BJ (cell line): ENCODE data around the gene LAMTOR5. TPM values are rescaled to one million over a fixed set of nuclear protein-coding genes. Genes with fewer than 3 reads are reported as not detected.
A peak's percentile ranks its signal among the peaks of the same experiment; 100 is the strongest.

ENCODE experiments used
- CTCF ChIA-PET: fragments of 350-600 bp; formaldehyde crosslinking; extraction: SDS; loops from one replicate; lab custom pipeline; 2021; ENCODE audit warnings: antibody characterized with exemption, inconsistent platforms; lab: Yijun Ruan, JAX
- POLR2A ChIA-PET: fragments of 300-600 bp; sonication (Branson Sonifier 250); formaldehyde crosslinking; extraction: SDS; loops from one replicate; lab custom pipeline; 2021; ENCODE audit warnings: antibody characterized with exemption; lab: Charles Lee
- DNase-seq: peaks from one replicate; pipeline ENCODE4 v3.0.0-alpha.2; 2011; ENCODE audit warnings: low read depth
- H3K27me3 ChIP-seq: 2 replicates; pipeline ENCODE4 v1.6.0; 2011; ENCODE audit warnings: low read length; ENCODE audit not compliant: control insufficient read depth, insufficient read depth
- H3K36me3 ChIP-seq: 2 replicates; pipeline ENCODE4 v1.5.1; 2011; ENCODE audit warnings: low read length; ENCODE audit not compliant: control insufficient read depth, insufficient read depth
- H3K4me3 ChIP-seq: 2 replicates; pipeline ENCODE4 v1.5.1; 2011; ENCODE audit warnings: low read depth, mild to moderate bottlenecking, control low read depth, low read length
- CTCF ChIP-seq: IDR thresholded peaks from 2 replicates; pipeline ENCODE4 v1.5.1; 2011; ENCODE audit warnings: low read depth, mild to moderate bottlenecking, control low read depth, inconsistent platforms, low read length, moderate library complexity; ENCODE audit not compliant: insufficient read depth
- polyA minus RNA-seq: library from RNA; depleted of rRNA, polyadenylated mRNA; stranded (reverse); fragments of >200 nt; gene quantifications from 2 replicates; pipeline ENCODE4 v1.2.3, GENCODE V29; 2011; rRNA and poly(A)+ RNA removed
- polyA plus RNA-seq: library from polyadenylated mRNA; depleted of rRNA; stranded (reverse); fragments of >200 nt; gene quantifications from 2 replicates; pipeline ENCODE4 v1.2.3, GENCODE V29; 2011; rRNA removed

Gene LAMTOR5
- polyA plus RNA-seq (236 and 261 TPM in 2 replicates), polyA minus RNA-seq (27.7 and 47.9 TPM in 2 replicates)

- peak; percentile 68 for DNase-seq
- ChIA-PET CTCF (interaction anchor here (0.9 to 12.8 kb wide), 13 partner anchors 10 to 207 kb away, joined by 3 to 296 read pairs (median 9); partner anchors contain the start of genes KCNC4, PROK1 and RBM15), POLR2A (no interaction called here)
- Histone ChIP-seq H3K36me3 (peaks cover 2% of the 10 kb centered on the region; the same call in 1 of the 2 replicates), H3K4me3 (peak within 1 kb of the TSS; percentile 99), H3K27me3 (no peaks in the 10 kb centered on the region)
- no peak for TF ChIP-seq CTCF
Observed at GRCh38 chr1:110407260-110408210, at the start of gene LAMTOR5. Gene LAMTOR5, minus strand, starts transcription at chr1:110407694. Its CDS starts 74 bp downstream, at chr1:110407620.

- DNase-seq, result no peak
- ChIA-PET POLR2A (no interaction called here), CTCF (interaction anchor here (0.9 to 19.5 kb wide), 4 partner anchors 22 to 251 kb away, joined by 4 to 331 read pairs (median 126); partner anchors contain the start of gene KCNC4)
- H3K36me3 ChIP-seq, result no peaks in the 10 kb centered on the region
- no peak overlapping the region for H3K4me3 ChIP-seq
- peaks cover 10% of the 10 kb centered on the region for H3K27me3 ChIP-seq
- TF ChIP-seq CTCF, result no peak
Observed at GRCh38 chr1:110457206-110457605, 49.7 kb upstream of the LAMTOR5 start.

- peaks cover 22% of the 10 kb centered on the region for H3K27me3 ChIP-seq
- no peak for DNase-seq
- no peak overlapping the region for H3K4me3 ChIP-seq
- ChIA-PET POLR2A (no interaction called here), CTCF (interaction anchor here (0.9 to 19.5 kb wide), 13 partner anchors 9 to 249 kb away, joined by 3 to 331 read pairs (median 5); partner anchors contain the start of gene KCNC4)
- H3K36me3 ChIP-seq, result no peaks in the 10 kb centered on the region
- TF ChIP-seq CTCF, result peak; percentile 17; the same call in 1 of the 2 replicates
Observed at GRCh38 chr1:110455151-110455550, 47.7 kb upstream of the LAMTOR5 start.

- Histone ChIP-seq H3K36me3 (no peaks in the 10 kb centered on the region), H3K27me3 (peaks cover 25% of the 10 kb centered on the region), H3K4me3 (no peak overlapping the region)
- no peak for DNase-seq
- ChIA-PET POLR2A (no interaction called here), CTCF (interaction anchor here (1.0 to 19.5 kb wide), 10 partner anchors 10 to 248 kb away, joined by 3 to 331 read pairs (median 6); partner anchors contain the start of gene KCNC4)
- TF ChIP-seq CTCF, result no peak
Observed at GRCh38 chr1:110454328-110454727, 46.8 kb upstream of the LAMTOR5 start.

GRCh38 chr1:110453829-110454228 is 46.3 kb upstream of the LAMTOR5 start:
- H3K27me3 ChIP-seq, result peaks cover 27% of the 10 kb centered on the region
- TF ChIP-seq CTCF, result no peak
- no peaks in the 10 kb centered on the region for H3K36me3 ChIP-seq
- POLR2A ChIA-PET, result no interaction called here
- no peak overlapping the region for H3K4me3 ChIP-seq
- CTCF ChIA-PET, result interaction anchor here (1.1 to 19.5 kb wide), 8 partner anchors 10 to 247 kb away, joined by 3 to 331 read pairs (median 6); partner anchors contain the start of gene KCNC4
- no peak for DNase-seq
